GM23338 (cell line): ENCODE data around the gene PTPN12.

Experiments used
- CREB1 ChIP-seq: fragments of 250-450 bp; sonication (Bioruptor Pico); IDR thresholded peaks from 2 replicates; pipeline ENCODE4 v1.5.0; 2020; ENCODE audit warnings: low read depth, mild to moderate bottlenecking, moderate library complexity
- EZH2 ChIP-seq: fragments of 200-600 bp; sonication (generic); IDR thresholded peaks from one replicate; pipeline ENCODE4 v1.8.0; 2017; ENCODE audit warnings: antibody characterized with exemption, mild to moderate bottlenecking, low read depth; ENCODE audit not compliant: unreplicated experiment
- EZH2phosphoT487 ChIP-seq: fragments of 200-600 bp; sonication (generic); IDR thresholded peaks from one replicate; pipeline ENCODE4 v1.8.1; 2018; ENCODE audit warnings: antibody characterized with exemption; ENCODE audit not compliant: unreplicated experiment
- NANOG ChIP-seq: IDR thresholded peaks from 2 replicates; pipeline ENCODE4 v1.6.1; 2016; ENCODE audit warnings: antibody characterized with exemption, borderline replicate concordance
- POLR2AphosphoS5 ChIP-seq: IDR thresholded peaks from 2 replicates; pipeline ENCODE4 v1.6.1; 2016; ENCODE audit warnings: antibody characterized with exemption, low read depth
- ZNF331 ChIP-seq: fragments of 250-450 bp; sonication (Bioruptor Pico); IDR thresholded peaks from 2 replicates; pipeline ENCODE4 v1.5.0; 2020; ENCODE audit warnings: low read depth, mild to moderate bottlenecking, moderate library complexity
- TF ChIP-seq, protein P1 (sequence below), 2 experiments: fragments of 200-600 bp in 1 of 2; sonication (generic) in 1 of 2; conservative IDR thresholded peaks; 2 replicates each; pipeline versions ENCODE4 v1.5.1 to v1.6.1; 2016 to 2017; ENCODE audit warnings: antibody characterized with exemption in 2 of 2, low read depth in 2 of 2, mild to moderate bottlenecking in 2 of 2, moderate library complexity in 1 of 2
- TF ChIP-seq, protein P2 (sequence below): IDR thresholded peaks from 2 replicates; pipeline ENCODE4 v1.6.1; 2016; ENCODE audit warnings: antibody characterized with exemption
- TF ChIP-seq, protein P3 (sequence below): IDR thresholded peaks from one replicate; pipeline ENCODE4 v1.6.1; 2018; ENCODE audit warnings: antibody characterized with exemption; ENCODE audit not compliant: unreplicated experiment

GRCh38 chr7:77655836-77656455, 118.9 kb downstream of the PTPN12 start:
- TF ChIP-seq, protein P1, sequence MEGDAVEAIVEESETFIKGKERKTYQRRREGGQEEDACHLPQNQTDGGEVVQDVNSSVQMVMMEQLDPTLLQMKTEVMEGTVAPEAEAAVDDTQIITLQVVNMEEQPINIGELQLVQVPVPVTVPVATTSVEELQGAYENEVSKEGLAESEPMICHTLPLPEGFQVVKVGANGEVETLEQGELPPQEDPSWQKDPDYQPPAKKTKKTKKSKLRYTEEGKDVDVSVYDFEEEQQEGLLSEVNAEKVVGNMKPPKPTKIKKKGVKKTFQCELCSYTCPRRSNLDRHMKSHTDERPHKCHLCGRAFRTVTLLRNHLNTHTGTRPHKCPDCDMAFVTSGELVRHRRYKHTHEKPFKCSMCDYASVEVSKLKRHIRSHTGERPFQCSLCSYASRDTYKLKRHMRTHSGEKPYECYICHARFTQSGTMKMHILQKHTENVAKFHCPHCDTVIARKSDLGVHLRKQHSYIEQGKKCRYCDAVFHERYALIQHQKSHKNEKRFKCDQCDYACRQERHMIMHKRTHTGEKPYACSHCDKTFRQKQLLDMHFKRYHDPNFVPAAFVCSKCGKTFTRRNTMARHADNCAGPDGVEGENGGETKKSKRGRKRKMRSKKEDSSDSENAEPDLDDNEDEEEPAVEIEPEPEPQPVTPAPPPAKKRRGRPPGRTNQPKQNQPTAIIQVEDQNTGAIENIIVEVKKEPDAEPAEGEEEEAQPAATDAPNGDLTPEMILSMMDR (conservative IDR thresholded peaks at IDR 0.05; ENCODE audit: low read depth in 2 of 2) = no peak
- TF ChIP-seq EZH2phosphoT487 (no peak), CREB1 (CRISPR knock-in tag) (no peak), POLR2AphosphoS5 (no peak), EZH2 (no peak), NANOG (no peak), ZNF331 (no peak)
- TF ChIP-seq, protein P2, sequence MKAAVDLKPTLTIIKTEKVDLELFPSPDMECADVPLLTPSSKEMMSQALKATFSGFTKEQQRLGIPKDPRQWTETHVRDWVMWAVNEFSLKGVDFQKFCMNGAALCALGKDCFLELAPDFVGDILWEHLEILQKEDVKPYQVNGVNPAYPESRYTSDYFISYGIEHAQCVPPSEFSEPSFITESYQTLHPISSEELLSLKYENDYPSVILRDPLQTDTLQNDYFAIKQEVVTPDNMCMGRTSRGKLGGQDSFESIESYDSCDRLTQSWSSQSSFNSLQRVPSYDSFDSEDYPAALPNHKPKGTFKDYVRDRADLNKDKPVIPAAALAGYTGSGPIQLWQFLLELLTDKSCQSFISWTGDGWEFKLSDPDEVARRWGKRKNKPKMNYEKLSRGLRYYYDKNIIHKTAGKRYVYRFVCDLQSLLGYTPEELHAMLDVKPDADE = no peak
- TF ChIP-seq, protein P3, sequence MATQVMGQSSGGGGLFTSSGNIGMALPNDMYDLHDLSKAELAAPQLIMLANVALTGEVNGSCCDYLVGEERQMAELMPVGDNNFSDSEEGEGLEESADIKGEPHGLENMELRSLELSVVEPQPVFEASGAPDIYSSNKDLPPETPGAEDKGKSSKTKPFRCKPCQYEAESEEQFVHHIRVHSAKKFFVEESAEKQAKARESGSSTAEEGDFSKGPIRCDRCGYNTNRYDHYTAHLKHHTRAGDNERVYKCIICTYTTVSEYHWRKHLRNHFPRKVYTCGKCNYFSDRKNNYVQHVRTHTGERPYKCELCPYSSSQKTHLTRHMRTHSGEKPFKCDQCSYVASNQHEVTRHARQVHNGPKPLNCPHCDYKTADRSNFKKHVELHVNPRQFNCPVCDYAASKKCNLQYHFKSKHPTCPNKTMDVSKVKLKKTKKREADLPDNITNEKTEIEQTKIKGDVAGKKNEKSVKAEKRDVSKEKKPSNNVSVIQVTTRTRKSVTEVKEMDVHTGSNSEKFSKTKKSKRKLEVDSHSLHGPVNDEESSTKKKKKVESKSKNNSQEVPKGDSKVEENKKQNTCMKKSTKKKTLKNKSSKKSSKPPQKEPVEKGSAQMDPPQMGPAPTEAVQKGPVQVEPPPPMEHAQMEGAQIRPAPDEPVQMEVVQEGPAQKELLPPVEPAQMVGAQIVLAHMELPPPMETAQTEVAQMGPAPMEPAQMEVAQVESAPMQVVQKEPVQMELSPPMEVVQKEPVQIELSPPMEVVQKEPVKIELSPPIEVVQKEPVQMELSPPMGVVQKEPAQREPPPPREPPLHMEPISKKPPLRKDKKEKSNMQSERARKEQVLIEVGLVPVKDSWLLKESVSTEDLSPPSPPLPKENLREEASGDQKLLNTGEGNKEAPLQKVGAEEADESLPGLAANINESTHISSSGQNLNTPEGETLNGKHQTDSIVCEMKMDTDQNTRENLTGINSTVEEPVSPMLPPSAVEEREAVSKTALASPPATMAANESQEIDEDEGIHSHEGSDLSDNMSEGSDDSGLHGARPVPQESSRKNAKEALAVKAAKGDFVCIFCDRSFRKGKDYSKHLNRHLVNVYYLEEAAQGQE = no peak
